HEK293T (cell line): ENCODE measurements around the gene URAD.

Experiments
- CTCF ChIA-PET: fragments of 350-600 bp; formaldehyde crosslinking; extraction: SDS; loops from one replicate; lab custom pipeline; 2021; ENCODE audit warnings: antibody characterized with exemption, inconsistent platforms; lab: Yijun Ruan, JAX
- POLR2A ChIA-PET: fragments of 350-600 bp; formaldehyde crosslinking; extraction: SDS; loops from one replicate; lab custom pipeline; 2020; ENCODE audit warnings: antibody characterized with exemption, inconsistent platforms; lab: Yijun Ruan, JAX
- DNase-seq: peaks from one replicate; pipeline ENCODE4 v3.0.0; 2012; ENCODE audit warnings: mixed read lengths; ENCODE audit errors: extremely low spot score
- ARNT ChIP-seq: fragments of 450-650 bp; IDR thresholded peaks from 2 replicates; pipeline ENCODE4 v1.6.1; 2017; ENCODE audit warnings: mild to moderate bottlenecking
- BHLHE40 ChIP-seq: fragments of 450-650 bp; IDR thresholded peaks from 2 replicates; pipeline ENCODE4 v1.6.1; 2016; ENCODE audit warnings: mild to moderate bottlenecking, moderate library complexity, borderline replicate concordance
- CTBP1 ChIP-seq: fragments of 450-650 bp; IDR thresholded peaks from 2 replicates; pipeline ENCODE4 v1.6.1; 2016; ENCODE audit warnings: borderline replicate concordance
- ELF4 ChIP-seq: fragments of 450-650 bp; IDR thresholded peaks from 2 replicates; pipeline ENCODE4 v1.6.1; 2017; ENCODE audit warnings: antibody characterized with exemption
- FOXA1 ChIP-seq: fragments of 450-650 bp; IDR thresholded peaks from 2 replicates; pipeline ENCODE4 v1.6.1; 2016; ENCODE audit warnings: mild to moderate bottlenecking
- FOXK2 ChIP-seq: fragments of 450-650 bp; IDR thresholded peaks from 2 replicates; pipeline ENCODE4 v1.6.1; 2016; ENCODE audit warnings: mild to moderate bottlenecking
- FOXM1 ChIP-seq: fragments of 450-650 bp; IDR thresholded peaks from 2 replicates; pipeline ENCODE4 v1.6.1; 2017; ENCODE audit warnings: mild to moderate bottlenecking, borderline replicate concordance
- HDGF ChIP-seq: fragments of 450-650 bp; IDR thresholded peaks from 2 replicates; pipeline ENCODE4 v1.6.1; 2017; ENCODE audit warnings: antibody characterized with exemption, borderline replicate concordance
- L3MBTL2 ChIP-seq: fragments of 450-650 bp; conservative IDR thresholded peaks from 2 replicates; pipeline ENCODE4 v1.6.1; 2016; ENCODE audit warnings: mild to moderate bottlenecking
- LEF1 ChIP-seq: fragments of 450-650 bp; IDR thresholded peaks from 2 replicates; pipeline ENCODE4 v1.6.1; 2017; ENCODE audit warnings: mild to moderate bottlenecking, borderline replicate concordance
- NFRKB ChIP-seq: fragments of 450-650 bp; IDR thresholded peaks from 2 replicates; pipeline ENCODE4 v1.6.1; 2016; ENCODE audit warnings: mild to moderate bottlenecking, moderate library complexity
- SP1 ChIP-seq: fragments of 450-650 bp; IDR thresholded peaks from 2 replicates; pipeline ENCODE4 v1.6.1; 2017
- SUZ12 ChIP-seq: fragments of 450-650 bp; IDR thresholded peaks from 2 replicates; pipeline ENCODE4 v1.6.1; 2016; ENCODE audit warnings: mild to moderate bottlenecking
- TARDBP ChIP-seq: fragments of 450-650 bp; IDR thresholded peaks from 2 replicates; pipeline ENCODE4 v1.6.1; 2016
- ZNF384 ChIP-seq: fragments of 450-650 bp; IDR thresholded peaks from 2 replicates; pipeline ENCODE4 v1.6.1; 2016
- TF ChIP-seq, protein P1 (sequence below): fragments of 450-650 bp; IDR thresholded peaks from 2 replicates; pipeline ENCODE4 v1.6.1; 2016

Gene URAD

DNA sequence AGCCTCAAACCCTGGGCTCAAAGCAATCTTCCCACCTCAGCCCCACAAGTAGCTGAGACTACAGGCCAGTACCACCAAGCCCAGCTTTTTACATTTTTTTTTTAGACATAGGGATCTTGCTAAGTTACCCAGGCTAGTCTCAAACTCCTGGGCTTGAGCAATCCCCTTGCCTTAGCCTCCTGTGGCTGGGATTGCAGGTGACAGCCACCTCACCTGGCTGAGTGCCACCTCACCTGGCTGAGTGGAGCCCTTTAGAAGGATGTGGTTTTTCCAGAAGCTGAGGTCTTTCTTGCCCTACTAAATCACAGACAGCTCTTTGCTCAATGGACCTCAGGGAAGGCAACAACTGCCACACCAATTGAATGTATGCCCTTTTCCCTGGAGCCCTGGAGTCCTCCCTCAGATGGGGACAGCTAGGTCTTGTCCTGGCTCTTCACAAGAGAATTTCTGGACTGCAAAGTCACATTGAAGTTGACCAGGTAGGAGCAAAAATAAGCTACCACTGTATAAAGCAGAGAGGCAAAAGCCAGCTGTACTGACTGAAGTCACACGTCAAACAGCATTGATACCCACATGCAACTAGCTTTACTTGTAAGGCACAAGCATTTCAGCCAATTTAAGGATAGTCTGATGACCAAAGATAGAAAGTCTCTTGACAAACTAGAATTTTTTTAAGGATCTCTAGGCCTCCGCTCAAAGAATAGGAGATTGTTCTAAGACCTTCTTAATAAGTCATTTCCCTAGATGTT is 54.7 kb downstream of the URAD start:
- TF ChIP-seq TARDBP (no peak), LEF1 (no peak), L3MBTL2 (no peak), CTBP1 (no peak), SUZ12 (no peak), ZNF384 (no peak), ELF4 (no peak), SP1 (no peak), FOXA1 (no peak), BHLHE40 (no peak), FOXM1 (no peak), NFRKB (no peak), ARNT (no peak)
- DNase-seq: no peak
- ChIA-PET CTCF (interaction anchor here (0.9 kb wide), 1 partner anchor 20 kb away, joined by 3 read pairs; no protein-coding TSS in a partner anchor), POLR2A (interaction anchor here (1.0 kb wide), 1 partner anchor 20 kb away, joined by 3 read pairs; no protein-coding TSS in a partner anchor)

DNA sequence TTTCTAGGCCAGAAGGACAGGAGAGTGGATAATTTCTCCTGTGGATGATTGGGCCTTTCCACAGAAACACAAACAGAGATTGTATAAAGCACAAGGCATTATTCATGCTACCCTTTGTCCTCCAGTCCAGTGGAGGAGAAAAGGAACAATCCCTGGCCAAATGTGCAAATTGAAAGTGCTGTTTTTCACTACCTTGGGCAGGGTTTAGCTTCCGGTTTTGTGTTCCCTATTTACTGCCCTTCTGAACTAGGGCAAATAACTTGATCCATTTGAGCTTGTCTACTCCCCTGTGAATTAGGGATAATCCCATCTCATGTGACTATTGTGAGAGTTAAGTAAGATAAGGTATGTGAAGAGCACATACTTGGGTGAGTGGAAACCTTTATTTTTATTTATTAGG is 55.4 kb downstream of the URAD start:
- CTCF ChIA-PET: interaction anchor here (0.9 kb wide), 1 partner anchor 21 kb away, joined by 3 read pairs; no protein-coding TSS in a partner anchor
- DNase-seq: no peak
- TF ChIP-seq HDGF (no peak), L3MBTL2 (no peak), SUZ12 (no peak), CTBP1 (no peak), TARDBP (no peak), ZNF384 (no peak), LEF1 (no peak), NFRKB (no peak), BHLHE40 (no peak), FOXA1 (no peak), ARNT (no peak), ELF4 (no peak), FOXM1 (no peak), SP1 (no peak), FOXK2 (no peak)
- TF ChIP-seq, protein P1, sequence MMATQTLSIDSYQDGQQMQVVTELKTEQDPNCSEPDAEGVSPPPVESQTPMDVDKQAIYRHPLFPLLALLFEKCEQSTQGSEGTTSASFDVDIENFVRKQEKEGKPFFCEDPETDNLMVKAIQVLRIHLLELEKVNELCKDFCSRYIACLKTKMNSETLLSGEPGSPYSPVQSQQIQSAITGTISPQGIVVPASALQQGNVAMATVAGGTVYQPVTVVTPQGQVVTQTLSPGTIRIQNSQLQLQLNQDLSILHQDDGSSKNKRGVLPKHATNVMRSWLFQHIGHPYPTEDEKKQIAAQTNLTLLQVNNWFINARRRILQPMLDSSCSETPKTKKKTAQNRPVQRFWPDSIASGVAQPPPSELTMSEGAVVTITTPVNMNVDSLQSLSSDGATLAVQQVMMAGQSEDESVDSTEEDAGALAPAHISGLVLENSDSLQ: no peak
- POLR2A ChIA-PET: no interaction called here

DNA sequence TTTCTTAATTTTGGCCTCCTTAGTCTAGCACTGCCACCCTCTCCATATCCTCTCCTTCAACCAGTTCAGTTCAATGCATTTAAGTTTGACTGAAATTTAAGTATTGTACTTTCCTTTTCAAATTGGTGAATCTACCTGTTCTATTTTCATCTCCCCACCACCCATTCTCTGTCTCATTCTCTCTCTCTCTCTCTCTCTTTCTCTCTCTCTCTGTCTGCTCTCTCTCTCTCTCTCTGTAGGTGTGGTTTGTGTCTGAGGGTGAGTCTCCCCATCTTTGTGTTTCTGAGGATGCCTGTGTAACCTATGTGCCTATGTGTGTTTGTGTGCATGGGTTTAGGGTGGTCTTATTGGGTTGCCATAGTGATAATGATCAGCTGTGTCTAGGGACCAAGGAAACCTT is 58.6 kb downstream of the URAD start:
- ChIA-PET CTCF (interaction anchor here (1.8 kb wide), 1 partner anchor 24 kb away, joined by 4 read pairs; no protein-coding TSS in a partner anchor), POLR2A (no interaction called here)
- TF ChIP-seq LEF1 (no peak), L3MBTL2 (no peak), BHLHE40 (no peak), FOXM1 (no peak), SP1 (no peak), FOXA1 (no peak), TARDBP (no peak), CTBP1 (no peak), SUZ12 (no peak), HDGF (no peak), NFRKB (no peak), FOXK2 (no peak), ELF4 (no peak), ZNF384 (no peak), ARNT (no peak)
- TF ChIP-seq, protein P1: no peak

DNA sequence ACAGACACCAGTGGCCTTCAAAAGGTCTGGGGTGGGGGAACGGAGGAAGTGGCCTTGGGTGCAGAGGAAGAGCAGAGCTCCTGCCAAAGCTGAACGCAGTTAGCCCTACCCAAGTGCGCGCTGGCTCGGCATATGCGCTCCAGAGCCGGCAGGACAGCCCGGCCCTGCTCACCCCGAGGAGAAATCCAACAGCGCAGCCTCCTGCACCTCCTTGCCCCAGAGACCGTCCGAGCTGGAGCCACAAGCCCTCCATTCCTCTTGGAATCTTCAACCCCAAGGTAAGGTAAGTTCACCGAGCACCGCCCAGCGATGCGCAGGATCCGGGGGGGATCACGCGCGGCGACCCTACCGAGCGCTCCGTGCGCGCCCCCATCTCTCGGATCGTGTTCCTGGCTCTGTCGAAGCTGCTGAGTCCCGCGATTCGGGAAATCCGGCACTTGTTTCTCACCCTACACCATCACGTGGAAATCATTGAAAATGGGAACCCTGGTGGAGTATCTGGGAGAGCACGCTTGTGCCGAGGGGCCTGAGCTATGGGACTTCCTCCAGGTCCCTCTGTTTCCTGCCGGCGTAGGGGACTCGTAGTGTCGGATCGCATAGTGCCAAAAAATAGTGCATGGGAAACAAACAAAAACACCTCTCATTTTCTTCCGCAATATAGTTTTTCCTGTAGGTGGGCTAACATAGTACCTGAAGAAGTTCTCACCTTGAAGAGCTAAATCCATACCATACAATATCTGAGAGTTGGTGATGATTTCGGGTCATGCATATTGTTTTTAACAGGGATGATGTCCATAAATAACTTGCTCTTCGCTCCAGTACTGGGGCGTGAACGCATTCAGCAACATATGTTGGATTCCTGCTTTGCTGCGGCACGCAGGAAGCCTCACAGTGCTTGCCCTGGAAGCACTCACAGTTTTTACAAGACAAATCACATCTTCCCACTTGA is 59.4 kb downstream of the URAD start:
- no peak for TF ChIP-seq NFRKB
- CTCF ChIA-PET: no interaction called here
- POLR2A ChIA-PET: no interaction called here
- DNase-seq: no peak

More for the DNA sequence above, 58.6 kb downstream of the URAD start:
- no peak for DNase-seq

DNA sequence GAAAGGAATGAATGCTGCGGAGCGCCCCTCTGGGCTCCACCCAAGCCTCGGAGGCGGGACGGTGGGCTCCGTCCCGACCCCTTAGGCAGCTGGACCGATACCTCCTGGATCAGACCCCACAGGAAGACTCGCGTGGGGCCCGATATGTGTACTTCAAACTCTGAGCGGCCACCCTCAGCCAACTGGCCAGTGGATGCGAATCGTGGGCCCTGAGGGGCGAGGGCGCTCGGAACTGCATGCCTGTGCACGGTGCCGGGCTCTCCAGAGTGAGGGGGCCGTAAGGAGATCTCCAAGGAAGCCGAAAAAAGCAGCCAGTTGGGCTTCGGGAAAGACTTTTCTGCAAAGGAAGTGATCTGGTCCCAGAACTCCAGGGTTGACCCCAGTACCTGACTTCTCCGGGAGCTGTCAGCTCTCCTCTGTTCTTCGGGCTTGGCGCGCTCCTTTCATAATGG is 60.1 kb downstream of the URAD start:
- ChIA-PET POLR2A (no interaction called here), CTCF (no interaction called here)
- no peak for DNase-seq
- TF ChIP-seq TARDBP (no peak), SP1 (no peak), FOXA1 (no peak), SUZ12 (no peak), LEF1 (no peak), HDGF (no peak), ELF4 (no peak), BHLHE40 (no peak), NFRKB (no peak), CTBP1 (no peak), L3MBTL2 (no peak), ZNF384 (no peak), FOXM1 (no peak), ARNT (no peak), FOXK2 (no peak)
- TF ChIP-seq, protein P1: no peak
